Mammary epithelial cell (primary cell): Measurements from ENCODE around the gene TCERG1L.

Experiments used
- CTCF ChIP-seq, 2 donors: IDR thresholded peaks in 1 of 2; conservative IDR thresholded peaks in 1 of 2; 2 replicates each; pipeline ENCODE4 v1.5.1; 2011 to 2012; ENCODE audit warnings: inconsistent platforms in 2 of 2, low read length in 2 of 2, mild to moderate bottlenecking in 2 of 2, control low read depth in 1 of 2, low read depth in 1 of 2; ENCODE audit not compliant: insufficient read depth in 1 of 2; ENCODE audit errors: extremely low read depth in 1 of 2
- EZH2 ChIP-seq: IDR thresholded peaks from 2 replicates; pipeline ENCODE4 v1.6.1; 2012; ENCODE audit warnings: low read length, inconsistent platforms, borderline replicate concordance

DNA sequence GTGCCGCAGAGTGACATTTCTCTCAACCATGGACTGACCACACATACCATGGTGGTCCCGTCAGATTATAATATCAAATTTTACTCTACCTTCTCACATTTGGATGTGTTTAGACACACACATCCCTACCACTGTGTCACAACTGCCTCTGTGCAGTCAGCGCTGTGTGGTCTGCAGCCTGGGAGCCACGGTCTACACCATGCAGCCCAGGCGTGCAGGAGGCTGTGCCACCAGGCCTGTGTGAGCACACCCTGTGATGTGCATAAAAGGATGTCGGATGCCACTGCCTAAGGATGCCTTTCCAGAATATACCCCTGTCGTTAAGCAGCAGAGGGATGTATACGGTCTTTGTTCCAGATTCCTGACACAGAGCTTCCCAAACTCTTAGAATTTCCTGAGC is 150.4 kb downstream of the TCERG1L start:
- TF ChIP-seq CTCF (conservative IDR thresholded peaks at IDR 0.05 in 1 of 2, IDR thresholded peaks at IDR 0.05 in 1 of 2; ENCODE audit: extremely low read depth in 1 of 2, insufficient read depth in 1 of 2, low read depth in 1 of 2, low read length in 2 of 2) (no peak), EZH2 (no peak)
